Spleen (tissue), 7 donors: Measurements from ENCODE around the gene MMP25.

Source experiments
- CTCF ChIP-seq, 11 experiments: fragments of 200-600 bp in 7 of 11; fragments of 450-650 bp in 4 of 11; sonication (generic) in 4 of 11; IDR thresholded peaks in 8 of 11; conservative IDR thresholded peaks in 3 of 11; 1 replicate in 7 of 11; 2 replicates in 4 of 11; pipeline versions ENCODE4 v1.4.0 to v1.8.0; 2016 to 2021; ENCODE audit warnings: antibody characterized with exemption in 11 of 11, inconsistent platforms in 4 of 11, mild to moderate bottlenecking in 1 of 11
- POLR2A ChIP-seq, 3 donors: fragments of 450-650 bp; IDR thresholded peaks; one replicate each; pipeline ENCODE4 v1.5.1; 2017; ENCODE audit warnings: antibody characterized with exemption in 3 of 3, mild to moderate bottlenecking in 1 of 3
- POLR2AphosphoS5 ChIP-seq, 3 donors: sonication (generic); formaldehyde crosslinking; IDR thresholded peaks; one replicate each; pipeline ENCODE4 v1.5.1; 2017; ENCODE audit warnings: antibody characterized with exemption in 3 of 3
- donor health status: DM: no; HTN: no; CAD: no; lungs with moderate emphysema.
- donor health status: DM: no; HTN: no; CAD: no.
- donor health status: DM: no; HTN: no; CAD: no.

GRCh38 chr16:3084491-3084890, 38.1 kb downstream of the MMP25 start:
- TF ChIP-seq CTCF (IDR thresholded peaks at IDR 0.05 in 8 of 11, conservative IDR thresholded peaks at IDR 0.05 in 3 of 11) (no peak), POLR2AphosphoS5 (IDR thresholded peaks at IDR 0.05) (no peak), POLR2A (IDR thresholded peaks at IDR 0.05) (no peak)
